Peyer's patch (tissue), 4 donors: Measurements from ENCODE around the gene IFIH1. TPM values are rescaled to one million over a fixed set of nuclear protein-coding genes. Genes with fewer than 3 reads are reported as not detected.

ENCODE experiments used
- DNase-seq, 3 donors: peaks; one replicate each; pipeline ENCODE4 v3.0.0-alpha.2; 2017 to 2019
- H3K27ac ChIP-seq, 4 donors: fragments of 200-600 bp; sonication (generic); one replicate each; pipeline ENCODE4 v1.5.1; 2016 to 2019
- H3K27me3 ChIP-seq, 2 donors: fragments of 200-600 bp; sonication (generic); one replicate each; pipeline ENCODE4 v1.5.1; 2019
- H3K36me3 ChIP-seq, 3 donors: fragments of 200-600 bp; sonication (generic); one replicate each; pipeline ENCODE4 v1.5.1; 2016 to 2019
- H3K4me1 ChIP-seq, 4 donors: fragments of 200-600 bp; sonication (generic); one replicate each; pipeline ENCODE4 v1.5.1; 2016 to 2019
- H3K4me3 ChIP-seq, 4 donors: fragments of 200-600 bp; sonication (generic); 1 replicate in 3 of 4; 2 replicates in 1 of 4; pipeline ENCODE4 v1.5.1; 2016 to 2019; ENCODE audit warnings: mild to moderate bottlenecking in 1 of 4
- H3K9me3 ChIP-seq, 4 donors: fragments of 200-600 bp; sonication (generic); one replicate each; pipeline ENCODE4 v1.5.1; 2016 to 2019; ENCODE audit warnings: mild to moderate bottlenecking in 1 of 4
- CTCF ChIP-seq, 6 experiments: fragments of 450-650 bp in 4 of 6; fragments of 200-600 bp in 2 of 6; sonication (generic) in 1 of 6; IDR thresholded peaks; one replicate each; pipeline ENCODE4 v1.5.1; 2017 to 2019; ENCODE audit warnings: antibody characterized with exemption in 6 of 6, mild to moderate bottlenecking in 3 of 6, moderate library complexity in 1 of 6
- POLR2A ChIP-seq, 2 donors: fragments of 450-650 bp; IDR thresholded peaks; one replicate each; pipeline ENCODE4 v1.5.1; 2017; ENCODE audit warnings: antibody characterized with exemption in 2 of 2, mild to moderate bottlenecking in 2 of 2, moderate library complexity in 2 of 2
- total RNA-seq, 4 donors: library from RNA; depleted of rRNA; stranded (reverse); fragments of >200 nt; gene quantifications; one replicate each; pipeline ENCODE4 v1.1.0, GENCODE V29; 2016

IFIH1 gene
- total RNA-seq, 4 donors from 2014 or later, result 25.4 to 68.5 (median 30.6) TPM

GRCh38 chr2:162295009-162295408, 23.5 kb downstream of the IFIH1 start:
- Histone ChIP-seq H3K36me3 (no peaks in the 10 kb centered on the region), H3K4me1 (no peaks in the 10 kb centered on the region), H3K9me3 (no peaks in the 10 kb centered on the region), H3K4me3 (no peak overlapping the region), H3K27me3 (no peaks in the 10 kb centered on the region), H3K27ac (no peak overlapping the region)
- TF ChIP-seq CTCF (IDR thresholded peaks at IDR 0.05) (no peak), POLR2A (IDR thresholded peaks at IDR 0.05) (no peak)
- DNase-seq, result no peak

GRCh38 chr2:162293122-162293786, 25.2 kb downstream of the IFIH1 start:
- H3K4me1 ChIP-seq, result no peaks in the 10 kb centered on the region
- TF ChIP-seq CTCF (IDR thresholded peaks at IDR 0.05) (no peak), POLR2A (IDR thresholded peaks at IDR 0.05) (no peak)
- peaks cover 0 to 4% (median 0%) of the 10 kb centered on the region in 3 donors for H3K36me3 ChIP-seq
- H3K4me3 ChIP-seq, result no peak overlapping the region
- H3K27me3 ChIP-seq, result no peaks in the 10 kb centered on the region
- H3K27ac ChIP-seq, result no peak overlapping the region
- H3K9me3 ChIP-seq, result no peaks in the 10 kb centered on the region
- no peak for DNase-seq

GRCh38 chr2:162291748-162292147, 26.7 kb downstream of the IFIH1 start:
- H3K4me3 ChIP-seq, result no peak overlapping the region
- H3K36me3 ChIP-seq, result peaks cover 0 to 18% (median 0%) of the 10 kb centered on the region in 3 donors
- no peaks in the 10 kb centered on the region for H3K4me1 ChIP-seq
- H3K27ac ChIP-seq, result no peak overlapping the region
- TF ChIP-seq POLR2A (IDR thresholded peaks at IDR 0.05) (no peak), CTCF (IDR thresholded peaks at IDR 0.05) (no peak)
- no peaks in the 10 kb centered on the region for H3K27me3 ChIP-seq
- no peaks in the 10 kb centered on the region for H3K9me3 ChIP-seq
- no peak for DNase-seq

GRCh38 chr2:162282765-162283425, 35.6 kb downstream of the IFIH1 start:
- Histone ChIP-seq H3K27ac (no peak overlapping the region), H3K4me1 (no peaks in the 10 kb centered on the region), H3K9me3 (no peaks in the 10 kb centered on the region), H3K36me3 (peaks cover 0 to 68% (median 5%) of the 10 kb centered on the region in 3 donors), H3K4me3 (no peak overlapping the region), H3K27me3 (no peaks in the 10 kb centered on the region)
- DNase-seq, result no peak
- TF ChIP-seq POLR2A (IDR thresholded peaks at IDR 0.05) (no peak), CTCF (IDR thresholded peaks at IDR 0.05) (no peak)

- Histone ChIP-seq H3K36me3 (peaks cover 0 to 64% (median 5%) of the 10 kb centered on the region in 3 donors), H3K4me3 (no peak overlapping the region), H3K4me1 (no peaks in the 10 kb centered on the region), H3K27me3 (no peaks in the 10 kb centered on the region), H3K27ac (no peak overlapping the region), H3K9me3 (no peaks in the 10 kb centered on the region)
- TF ChIP-seq CTCF (IDR thresholded peaks at IDR 0.05), result no peak
- no peak for TF ChIP-seq POLR2A (IDR thresholded peaks at IDR 0.05)
- DNase-seq, result no peak
Observed at GRCh38 chr2:162280654-162281053, 37.8 kb downstream of the IFIH1 start.
